ENCODE measurements around the gene MCTP1. TPM values are rescaled to one million over a fixed set of nuclear protein-coding genes. Genes with fewer than 3 reads are reported as not detected.

MCTP1 gene
- total and polyA plus RNA-seq, 4 donors, result 8.2 to 54.6 (median 12.3) TPM

- Histone ChIP-seq H3K27ac (ENCODE audit: low read depth, low read length) (no peak overlapping the region), H3K36me3 (ENCODE audit: control insufficient read depth, insufficient read depth, low read length) (no peaks in the 10 kb centered on the region), H3K9me3 (ENCODE audit: control insufficient read depth, insufficient read depth, low read length) (no peaks in the 10 kb centered on the region), H3K4me1 (ENCODE audit: control insufficient read depth, insufficient read depth, low read length) (peaks cover 3% of the 10 kb centered on the region), H3K27me3 (ENCODE audit: control insufficient read depth, insufficient read depth, low read length) (no peaks in the 10 kb centered on the region), H3K4me3 (ENCODE audit: low read depth, low read length) (no peak overlapping the region)
- DNase-seq (ENCODE audit: low read depth in 4 of 6, low spot score in 6 of 6), result no peak
- WGBS (ENCODE audit: insufficient coverage), result no CpG with 5 or more reads among the region's 2 CpGs
Measured at GRCh38 chr5:95164861-95165260, 120.0 kb downstream of the MCTP1 start.

- Histone ChIP-seq H3K27ac (ENCODE audit: low read depth, low read length) (no peak overlapping the region), H3K9me3 (ENCODE audit: control insufficient read depth, insufficient read depth, low read length) (no peaks in the 10 kb centered on the region)
Measured at GRCh38 chr5:95163079-95163478, 121.8 kb downstream of the MCTP1 start.

GRCh38 chr5:95162231-95162992 is 122.5 kb downstream of the MCTP1 start:
- H3K9me3 ChIP-seq (ENCODE audit: control insufficient read depth, insufficient read depth, low read length), result no peaks in the 10 kb centered on the region
- peak in 2 of 6 donors; percentile 40 for DNase-seq (ENCODE audit: low read depth in 4 of 6, low spot score in 6 of 6)
- H3K27ac ChIP-seq (ENCODE audit: low read depth, low read length), result no peak overlapping the region
- H3K4me3 ChIP-seq (ENCODE audit: low read depth, low read length), result no peak overlapping the region
- H3K36me3 ChIP-seq (ENCODE audit: control insufficient read depth, insufficient read depth, low read length), result no peaks in the 10 kb centered on the region
- no peaks in the 10 kb centered on the region for H3K27me3 ChIP-seq (ENCODE audit: control insufficient read depth, insufficient read depth, low read length)
- H3K4me1 ChIP-seq (ENCODE audit: control insufficient read depth, insufficient read depth, low read length), result peaks cover 3% of the 10 kb centered on the region

More at GRCh38 chr5:95163079-95163478, 121.8 kb downstream of the MCTP1 start:
- peak in 2 of 6 donors; percentile 33 to 51 for DNase-seq (ENCODE audit: low read depth in 4 of 6, low spot score in 6 of 6)
- Histone ChIP-seq H3K4me1 (ENCODE audit: control insufficient read depth, insufficient read depth, low read length) (peaks cover 3% of the 10 kb centered on the region), H3K4me3 (ENCODE audit: low read depth, low read length) (no peak overlapping the region), H3K27me3 (ENCODE audit: control insufficient read depth, insufficient read depth, low read length) (no peaks in the 10 kb centered on the region), H3K36me3 (ENCODE audit: control insufficient read depth, insufficient read depth, low read length) (no peaks in the 10 kb centered on the region)

GRCh38 chr5:95159603-95160002 is 125.3 kb downstream of the MCTP1 start:
- H3K4me1 ChIP-seq (ENCODE audit: control insufficient read depth, insufficient read depth, low read length), result peaks cover 3% of the 10 kb centered on the region
- WGBS (ENCODE audit: insufficient coverage), result 42% methylated on average over 1 of the region's 1 CpG
- no peak for DNase-seq (ENCODE audit: low read depth in 4 of 6, low spot score in 6 of 6)
- H3K4me3 ChIP-seq (ENCODE audit: low read depth, low read length), result no peak overlapping the region
- no peaks in the 10 kb centered on the region for H3K9me3 ChIP-seq (ENCODE audit: control insufficient read depth, insufficient read depth, low read length)
- H3K27ac ChIP-seq (ENCODE audit: low read depth, low read length), result no peak overlapping the region
- H3K27me3 ChIP-seq (ENCODE audit: control insufficient read depth, insufficient read depth, low read length), result no peaks in the 10 kb centered on the region
- H3K36me3 ChIP-seq (ENCODE audit: control insufficient read depth, insufficient read depth, low read length), result no peaks in the 10 kb centered on the region

GRCh38 chr5:95155888-95156287 is 129.0 kb downstream of the MCTP1 start:
- H3K27ac ChIP-seq (ENCODE audit: low read depth, low read length), result no peak overlapping the region
- no peaks in the 10 kb centered on the region for H3K9me3 ChIP-seq (ENCODE audit: control insufficient read depth, insufficient read depth, low read length)
- no peaks in the 10 kb centered on the region for H3K27me3 ChIP-seq (ENCODE audit: control insufficient read depth, insufficient read depth, low read length)
- H3K4me1 ChIP-seq (ENCODE audit: control insufficient read depth, insufficient read depth, low read length), result no peaks in the 10 kb centered on the region
- no CpG with 5 or more reads among the region's 2 CpGs for WGBS (ENCODE audit: insufficient coverage)
- H3K4me3 ChIP-seq (ENCODE audit: low read depth, low read length), result no peak overlapping the region
- no peak for DNase-seq (ENCODE audit: low read depth in 4 of 6, low spot score in 6 of 6)
- no peaks in the 10 kb centered on the region for H3K36me3 ChIP-seq (ENCODE audit: control insufficient read depth, insufficient read depth, low read length)

GRCh38 chr5:95153511-95153910 is 131.4 kb downstream of the MCTP1 start:
- no peaks in the 10 kb centered on the region for H3K4me1 ChIP-seq (ENCODE audit: control insufficient read depth, insufficient read depth, low read length)
- no peaks in the 10 kb centered on the region for H3K27me3 ChIP-seq (ENCODE audit: control insufficient read depth, insufficient read depth, low read length)
- no peaks in the 10 kb centered on the region for H3K36me3 ChIP-seq (ENCODE audit: control insufficient read depth, insufficient read depth, low read length)
- WGBS (ENCODE audit: insufficient coverage), result 18% methylated on average over 1 of the region's 2 CpGs
- H3K4me3 ChIP-seq (ENCODE audit: low read depth, low read length), result no peak overlapping the region
- peak in 3 of 6 donors; percentile 20 to 87 (median 65) for DNase-seq (ENCODE audit: low read depth in 4 of 6, low spot score in 6 of 6)
- H3K27ac ChIP-seq (ENCODE audit: low read depth, low read length), result no peak overlapping the region
- no peaks in the 10 kb centered on the region for H3K9me3 ChIP-seq (ENCODE audit: control insufficient read depth, insufficient read depth, low read length)

GRCh38 chr5:95152535-95152934 is 132.4 kb downstream of the MCTP1 start:
- no peaks in the 10 kb centered on the region for H3K27me3 ChIP-seq (ENCODE audit: control insufficient read depth, insufficient read depth, low read length)
- no peaks in the 10 kb centered on the region for H3K36me3 ChIP-seq (ENCODE audit: control insufficient read depth, insufficient read depth, low read length)
- no peak overlapping the region for H3K27ac ChIP-seq (ENCODE audit: low read depth, low read length)
- H3K4me3 ChIP-seq (ENCODE audit: low read depth, low read length), result no peak overlapping the region
- peaks cover under 1% of the 10 kb centered on the region for H3K9me3 ChIP-seq (ENCODE audit: control insufficient read depth, insufficient read depth, low read length)
- H3K4me1 ChIP-seq (ENCODE audit: control insufficient read depth, insufficient read depth, low read length), result no peaks in the 10 kb centered on the region
- no CpG with 5 or more reads among the region's 2 CpGs for WGBS (ENCODE audit: insufficient coverage)
- DNase-seq (ENCODE audit: low read depth in 4 of 6, low spot score in 6 of 6), result peak in 1 of 6 donors; percentile 14

GRCh38 chr5:95152131-95152530 is 132.8 kb downstream of the MCTP1 start:
- Histone ChIP-seq H3K27ac (ENCODE audit: low read depth, low read length) (no peak overlapping the region), H3K27me3 (ENCODE audit: control insufficient read depth, insufficient read depth, low read length) (no peaks in the 10 kb centered on the region), H3K36me3 (ENCODE audit: control insufficient read depth, insufficient read depth, low read length) (no peaks in the 10 kb centered on the region), H3K4me1 (ENCODE audit: control insufficient read depth, insufficient read depth, low read length) (no peaks in the 10 kb centered on the region), H3K9me3 (ENCODE audit: control insufficient read depth, insufficient read depth, low read length) (peaks cover 4% of the 10 kb centered on the region), H3K4me3 (ENCODE audit: low read depth, low read length) (no peak overlapping the region)
- WGBS (ENCODE audit: insufficient coverage), result no CpG with 5 or more reads among the region's 1 CpG
- peak in 1 of 6 donors; percentile 59 for DNase-seq (ENCODE audit: low read depth in 4 of 6, low spot score in 6 of 6)

GRCh38 chr5:95151694-95152093 is 133.2 kb downstream of the MCTP1 start:
- Histone ChIP-seq H3K9me3 (ENCODE audit: control insufficient read depth, insufficient read depth, low read length) (peaks cover 4% of the 10 kb centered on the region), H3K4me3 (ENCODE audit: low read depth, low read length) (no peak overlapping the region), H3K36me3 (ENCODE audit: control insufficient read depth, insufficient read depth, low read length) (no peaks in the 10 kb centered on the region), H3K27me3 (ENCODE audit: control insufficient read depth, insufficient read depth, low read length) (no peaks in the 10 kb centered on the region), H3K4me1 (ENCODE audit: control insufficient read depth, insufficient read depth, low read length) (no peaks in the 10 kb centered on the region), H3K27ac (ENCODE audit: low read depth, low read length) (no peak overlapping the region)
- 83% methylated on average over 1 of the region's 4 CpGs for WGBS (ENCODE audit: insufficient coverage)
- no peak for DNase-seq (ENCODE audit: low read depth in 4 of 6, low spot score in 6 of 6)

- Histone ChIP-seq H3K36me3 (ENCODE audit: control insufficient read depth, insufficient read depth, low read length) (no peaks in the 10 kb centered on the region), H3K9me3 (ENCODE audit: control insufficient read depth, insufficient read depth, low read length) (peaks cover 4% of the 10 kb centered on the region), H3K4me1 (ENCODE audit: control insufficient read depth, insufficient read depth, low read length) (no peaks in the 10 kb centered on the region), H3K27ac (ENCODE audit: low read depth, low read length) (no peak overlapping the region), H3K4me3 (ENCODE audit: low read depth, low read length) (no peak overlapping the region), H3K27me3 (ENCODE audit: control insufficient read depth, insufficient read depth, low read length) (no peaks in the 10 kb centered on the region)
- WGBS (ENCODE audit: insufficient coverage), result 83% methylated on average over 4 of the region's 4 CpGs
- DNase-seq (ENCODE audit: low read depth in 4 of 6, low spot score in 6 of 6), result no peak
Measured at GRCh38 chr5:95149387-95149786, 135.5 kb downstream of the MCTP1 start.

Measured in spinal cord (tissue), 10 donors.